HG03060 (cell line): ENCODE measurements around the gene VIPR2.
"Not testable (repeated sequence)": the region's sequence is repeated elsewhere in the genome, so short reads cannot be mapped to it uniquely, and the experiment has no call there.

ENCODE experiments used
- ATAC-seq: cut with Tn5 transposase; IDR thresholded peaks from one replicate; pipeline ENCODE4 v1.9.1; 2021; ENCODE audit warnings: low read depth, moderate number of reproducible peaks; ENCODE audit not compliant: unreplicated experiment

VIPR2 gene

DNA sequence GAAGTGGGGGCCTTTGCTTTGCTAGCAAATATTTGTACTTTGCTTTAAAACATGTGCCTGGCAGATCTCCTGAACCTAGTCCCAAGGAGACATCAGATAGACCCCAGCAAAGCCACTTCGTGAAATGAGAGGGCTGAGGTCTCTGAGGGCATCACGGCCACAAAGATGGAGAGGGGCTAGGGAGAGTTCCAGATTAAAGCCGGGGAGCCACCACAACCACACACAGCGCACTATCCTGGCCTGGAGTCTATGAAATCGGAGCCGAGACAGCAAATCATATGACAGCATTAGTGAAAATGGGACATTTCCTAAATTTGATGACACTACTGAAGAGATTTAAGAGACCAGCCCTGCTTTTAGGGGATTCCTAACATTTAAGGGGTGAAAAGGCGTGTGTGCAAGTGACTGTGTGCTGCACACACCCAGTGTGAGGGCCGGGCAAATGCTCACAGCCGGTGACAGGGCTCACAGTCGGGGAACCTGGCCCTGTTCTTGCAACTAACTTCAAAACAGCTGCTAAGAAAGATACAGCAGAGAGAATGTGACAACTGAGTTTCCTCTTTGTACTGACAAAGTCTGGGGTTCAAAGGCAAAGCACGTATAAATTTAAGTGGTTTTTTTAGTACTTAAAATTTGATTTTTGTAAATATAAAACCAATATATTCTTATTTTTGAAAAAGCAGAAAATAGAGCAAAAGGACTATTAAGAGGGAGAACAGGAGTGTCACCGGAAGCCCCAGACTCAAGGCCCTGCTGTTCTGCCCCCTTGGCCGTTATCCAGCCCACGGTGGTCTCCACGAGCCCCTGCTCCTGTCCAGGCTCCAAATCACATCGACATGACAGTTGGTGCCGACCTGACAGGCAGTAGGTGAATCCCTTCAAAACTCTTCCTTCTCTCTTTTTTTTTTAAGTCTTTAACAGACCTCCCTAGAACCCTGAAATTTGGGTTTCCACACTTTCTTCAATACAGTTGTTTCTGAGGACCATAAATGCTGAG, 49.5 kb downstream of the VIPR2 start:
- ATAC-seq, result no peak

DNA sequence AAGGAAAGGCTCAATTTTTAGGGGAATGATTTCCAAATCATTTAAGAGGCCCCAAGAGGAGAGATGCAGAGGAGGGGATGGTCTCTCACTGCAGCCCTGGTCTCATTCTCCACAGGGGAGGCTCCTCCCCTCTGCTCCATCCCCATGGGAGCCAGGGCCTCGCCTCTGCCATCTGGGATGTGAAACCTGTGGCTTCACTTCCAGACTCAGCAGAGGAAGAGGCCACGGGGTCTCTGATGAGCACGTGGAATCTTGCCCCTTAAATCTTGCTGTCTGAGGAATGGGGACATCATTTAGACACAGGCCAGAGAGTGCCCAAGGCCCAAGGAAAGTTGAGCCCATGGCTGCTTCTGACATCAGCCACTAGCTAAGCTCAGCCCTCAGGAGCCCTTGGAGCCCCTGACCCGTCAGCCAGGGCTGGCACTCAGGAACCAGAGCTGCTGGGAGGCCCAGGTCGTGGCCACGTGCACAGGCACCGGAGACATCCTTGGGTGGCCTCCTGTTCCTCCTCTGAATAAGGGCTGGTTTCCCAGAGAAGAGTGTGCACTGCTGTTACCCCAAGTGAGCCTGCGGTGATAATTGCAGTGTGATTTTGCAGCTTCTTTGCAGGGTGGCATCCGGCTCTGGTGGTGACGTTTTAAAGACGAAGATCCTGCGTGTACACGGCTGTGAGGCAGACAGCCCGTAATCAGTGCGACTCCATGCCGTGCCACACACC, 50.5 kb downstream of the VIPR2 start:
- ATAC-seq, result no peak

DNA sequence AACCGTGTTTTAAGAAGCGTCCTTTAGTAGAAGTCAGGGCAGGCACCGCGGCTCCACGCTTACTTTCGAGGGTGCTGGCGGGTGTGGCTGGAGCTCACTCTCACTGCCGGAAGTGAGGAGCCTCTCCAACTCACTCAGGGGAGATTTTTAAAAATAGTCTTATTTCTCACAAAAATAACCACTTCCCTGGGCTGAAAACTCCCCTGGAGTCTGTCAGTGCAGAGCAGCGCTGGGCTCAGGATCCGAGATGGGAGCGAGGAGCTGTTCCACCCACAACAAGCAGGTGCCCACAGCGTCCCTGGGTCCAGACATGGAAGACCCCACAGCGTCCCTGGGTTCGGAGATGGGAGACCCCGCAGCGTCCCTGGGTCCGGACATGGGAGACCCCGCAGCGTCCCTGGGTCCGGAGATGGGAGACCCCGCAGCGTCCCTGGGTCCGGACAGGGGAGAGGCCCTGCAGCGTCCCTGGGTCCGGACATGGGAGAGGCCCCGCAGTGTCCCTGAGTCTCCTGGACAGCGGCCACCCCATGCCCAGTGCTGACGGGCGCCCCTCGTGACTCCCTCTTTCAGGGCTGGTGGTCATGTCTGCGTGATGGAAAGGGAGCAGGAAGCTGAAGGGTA, 51.2 kb downstream of the VIPR2 start:
- ATAC-seq, result no peak

DNA sequence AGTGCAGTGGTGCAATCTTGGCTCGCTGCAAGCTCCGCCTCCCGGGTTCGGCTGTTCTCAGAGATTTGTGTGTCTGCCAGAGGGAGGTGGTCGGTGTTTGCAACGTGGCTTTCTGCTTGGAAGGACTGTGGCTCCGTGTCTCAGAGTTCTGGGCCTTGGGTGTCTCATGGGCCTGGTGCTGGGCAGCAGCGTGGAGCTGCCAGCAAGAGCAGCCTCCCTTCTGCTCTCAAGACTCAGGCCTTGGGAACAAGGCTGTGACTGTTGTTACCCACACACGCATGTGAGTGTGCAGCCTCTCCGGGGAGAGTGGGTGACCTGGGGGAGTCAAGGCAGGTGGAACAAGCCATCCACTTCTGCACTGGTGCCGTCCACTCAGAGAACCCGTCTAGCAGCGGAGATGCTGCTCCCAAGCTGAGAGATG, 52.0 kb downstream of the VIPR2 start:
- ATAC-seq, result no peak

DNA sequence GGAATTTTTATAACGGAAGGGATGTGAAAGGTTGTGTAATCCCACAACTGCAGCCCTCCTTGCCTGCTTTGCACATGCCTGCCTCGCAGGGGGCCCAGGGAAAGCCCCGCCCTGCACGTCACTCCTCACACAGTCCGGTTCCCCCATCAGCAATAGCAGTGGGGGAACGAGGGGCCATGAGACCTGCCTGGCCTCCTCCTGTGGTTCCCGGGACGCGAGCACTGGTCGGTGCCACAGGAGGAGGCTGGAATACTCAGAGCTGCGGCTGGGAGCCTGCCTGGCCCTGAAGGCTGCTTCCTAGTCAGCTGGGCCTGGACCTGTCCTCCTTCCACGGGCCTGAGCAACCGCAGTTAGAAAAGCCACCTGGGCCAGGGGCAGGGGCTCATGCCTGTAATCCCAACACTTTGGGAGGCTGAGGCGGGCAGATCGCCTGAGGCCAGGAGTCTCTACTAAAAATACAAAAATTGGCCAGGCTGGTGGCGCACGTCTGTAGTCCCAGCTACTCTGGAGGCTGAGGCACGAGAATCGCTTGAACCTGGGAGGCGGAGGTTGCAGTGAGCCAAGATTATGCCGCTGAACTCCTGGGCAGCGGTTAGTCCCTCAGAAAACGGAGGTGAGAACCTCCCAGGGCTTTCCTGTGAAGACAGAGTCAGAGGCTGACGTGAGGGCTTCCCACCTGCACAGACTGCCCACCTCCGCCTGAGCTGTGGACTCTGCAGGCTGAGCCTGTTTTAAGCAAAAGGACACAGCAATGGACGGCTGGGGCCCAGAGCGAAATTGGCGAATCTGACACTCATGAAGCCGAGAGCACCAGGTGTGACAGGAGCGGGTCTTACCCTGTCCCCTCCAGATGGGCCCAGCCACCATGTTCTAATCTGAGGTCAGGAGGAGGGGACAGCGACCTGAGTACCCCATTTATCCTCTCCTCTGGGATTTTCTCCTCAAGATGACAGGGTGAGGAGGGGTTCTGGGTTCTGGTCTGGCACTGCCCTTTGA, 52.9 kb downstream of the VIPR2 start:
- ATAC-seq, result no peak

DNA sequence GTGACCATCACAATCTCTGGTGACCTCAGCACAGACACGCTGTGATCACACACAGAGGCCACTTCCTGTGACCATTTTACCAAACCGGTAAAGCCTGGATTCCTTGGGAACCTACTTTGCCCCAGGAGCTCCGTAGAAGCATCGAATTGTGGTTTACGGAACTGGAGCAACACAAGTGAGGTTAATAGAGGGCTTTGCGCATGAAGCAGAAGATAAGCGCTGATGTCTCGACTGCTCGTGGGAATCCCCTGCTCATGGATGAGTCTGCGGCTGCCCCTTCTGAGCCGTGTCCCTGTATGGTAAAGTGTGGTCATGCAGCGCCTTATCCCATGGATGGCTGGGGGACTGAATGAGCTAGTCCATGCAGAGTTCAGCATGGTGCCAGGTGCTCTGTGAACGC, 53.6 kb downstream of the VIPR2 start:
- ATAC-seq, result no peak

DNA sequence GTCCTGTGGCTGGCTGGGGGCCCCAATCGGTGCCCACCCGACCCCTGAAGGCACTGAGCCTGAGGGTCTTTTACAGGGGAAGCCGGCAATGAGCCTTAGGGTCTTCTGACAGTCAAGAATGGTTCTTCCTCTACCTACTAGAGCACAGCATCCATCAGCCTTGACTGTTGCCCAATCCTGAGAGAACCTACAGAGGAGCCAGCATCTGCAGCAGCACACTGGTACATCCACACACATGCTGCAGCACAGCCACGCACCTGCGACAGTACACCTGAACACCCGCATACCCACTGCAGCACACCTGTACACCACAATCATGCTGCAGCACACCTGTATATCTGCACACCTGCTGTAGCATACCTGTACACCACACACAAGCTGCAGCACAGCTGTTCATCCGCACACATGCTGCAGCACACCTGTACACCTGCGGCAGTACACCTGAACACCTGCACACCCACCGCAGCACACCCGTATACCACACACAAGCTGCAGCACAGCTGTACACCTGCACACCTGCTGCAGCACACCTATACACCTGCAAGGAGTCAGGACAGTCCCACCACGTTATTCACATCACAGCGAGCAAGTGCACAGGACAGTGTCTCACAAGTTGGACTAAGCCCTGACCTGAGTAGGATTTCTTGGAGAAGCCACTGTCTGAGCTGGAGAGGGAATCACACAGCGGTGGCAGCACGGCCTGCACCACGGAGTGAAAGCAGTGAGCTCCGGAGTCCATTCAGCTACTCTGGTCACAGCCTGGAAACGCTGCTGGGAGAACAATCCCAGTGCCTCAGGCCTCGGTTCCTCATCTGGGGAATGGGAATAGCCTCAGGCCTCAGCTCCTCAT, 56.4 kb downstream of the VIPR2 start:
- no peak for ATAC-seq

DNA sequence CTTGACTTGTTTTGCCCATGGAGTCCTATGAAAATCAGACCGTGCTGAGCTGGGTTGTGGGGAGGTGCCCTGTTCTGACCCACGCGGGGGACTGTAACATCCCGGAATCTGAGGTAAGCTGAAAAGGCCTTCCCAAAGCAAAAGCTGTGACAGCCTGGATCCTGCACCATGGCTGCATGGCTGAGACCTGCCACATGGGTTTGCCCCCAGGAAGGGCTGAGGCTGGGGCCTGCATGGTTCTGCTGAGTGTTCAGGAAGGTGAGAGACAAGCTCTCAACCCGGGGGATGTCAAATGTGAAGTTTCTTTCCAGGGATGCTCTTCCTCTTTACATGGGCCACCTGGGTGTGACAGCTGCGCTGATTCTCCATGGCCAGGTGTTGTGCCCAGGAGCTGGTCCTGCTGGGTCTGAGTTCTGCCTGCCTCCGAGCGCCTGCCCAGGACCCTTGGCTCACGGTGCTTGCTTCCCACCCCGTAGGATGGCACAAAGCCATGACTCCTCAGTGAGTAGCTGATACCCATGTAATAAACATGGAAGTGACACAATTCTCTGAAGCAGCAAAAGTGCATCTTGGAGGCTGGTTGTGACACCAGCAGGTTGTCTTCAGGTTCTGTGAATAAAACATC, 58.3 kb downstream of the VIPR2 start:
- ATAC-seq, result no peak

DNA sequence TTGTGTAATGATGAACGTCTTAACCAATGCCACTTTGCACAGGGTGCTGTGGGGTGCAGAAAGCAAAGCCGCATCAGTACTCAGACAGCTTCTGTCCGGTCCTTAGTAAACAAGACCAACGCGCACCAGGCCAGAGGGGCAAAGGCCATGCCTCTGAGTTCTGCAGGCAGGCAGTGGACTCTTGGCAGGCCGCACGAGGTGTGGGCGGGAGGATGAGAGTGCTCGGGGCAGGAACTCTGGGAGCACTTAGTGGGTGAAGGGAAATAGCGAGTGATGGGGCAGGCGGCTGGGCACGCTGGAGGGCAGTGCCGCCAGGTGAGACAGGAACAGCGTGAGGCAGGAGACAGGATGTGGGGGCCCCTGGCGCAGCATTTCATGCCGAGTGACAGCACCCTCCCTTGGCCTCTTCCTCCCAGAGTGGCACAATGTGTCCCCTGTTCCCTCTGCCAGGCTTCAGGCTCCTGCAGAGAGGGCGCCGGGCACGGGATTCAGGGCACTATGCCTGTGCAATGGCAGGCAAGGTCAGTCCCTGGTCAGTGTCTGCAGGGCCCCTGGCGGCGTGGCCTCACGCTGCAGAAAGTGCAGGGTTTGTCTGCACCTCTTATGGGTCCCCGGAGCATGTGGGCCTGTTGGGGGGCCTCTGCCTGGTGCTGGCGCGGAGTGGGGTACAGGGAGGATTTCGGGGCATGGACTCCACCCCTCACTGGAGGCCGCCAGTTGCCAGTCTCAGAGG, 60.4 kb downstream of the VIPR2 start:
- no peak for ATAC-seq

DNA sequence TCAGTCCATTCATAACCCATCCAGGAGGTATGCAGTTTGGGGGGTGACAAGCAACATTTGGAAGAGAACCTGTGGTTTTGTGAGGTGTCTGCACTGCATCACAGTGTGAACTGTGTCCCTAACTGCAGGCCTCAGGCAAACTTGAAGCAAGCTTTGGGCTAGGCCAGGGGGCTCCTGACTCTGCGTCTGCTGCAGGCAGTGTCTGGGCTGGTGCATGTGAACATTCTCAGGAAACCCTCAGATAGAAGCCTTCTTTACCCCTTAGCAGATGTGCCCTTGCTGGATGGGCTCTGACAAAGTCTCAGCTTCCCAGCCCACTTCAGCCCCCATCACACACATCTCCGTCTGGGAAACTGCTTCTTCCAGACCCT, 61.0 kb downstream of the VIPR2 start:
- ATAC-seq, result no peak

DNA sequence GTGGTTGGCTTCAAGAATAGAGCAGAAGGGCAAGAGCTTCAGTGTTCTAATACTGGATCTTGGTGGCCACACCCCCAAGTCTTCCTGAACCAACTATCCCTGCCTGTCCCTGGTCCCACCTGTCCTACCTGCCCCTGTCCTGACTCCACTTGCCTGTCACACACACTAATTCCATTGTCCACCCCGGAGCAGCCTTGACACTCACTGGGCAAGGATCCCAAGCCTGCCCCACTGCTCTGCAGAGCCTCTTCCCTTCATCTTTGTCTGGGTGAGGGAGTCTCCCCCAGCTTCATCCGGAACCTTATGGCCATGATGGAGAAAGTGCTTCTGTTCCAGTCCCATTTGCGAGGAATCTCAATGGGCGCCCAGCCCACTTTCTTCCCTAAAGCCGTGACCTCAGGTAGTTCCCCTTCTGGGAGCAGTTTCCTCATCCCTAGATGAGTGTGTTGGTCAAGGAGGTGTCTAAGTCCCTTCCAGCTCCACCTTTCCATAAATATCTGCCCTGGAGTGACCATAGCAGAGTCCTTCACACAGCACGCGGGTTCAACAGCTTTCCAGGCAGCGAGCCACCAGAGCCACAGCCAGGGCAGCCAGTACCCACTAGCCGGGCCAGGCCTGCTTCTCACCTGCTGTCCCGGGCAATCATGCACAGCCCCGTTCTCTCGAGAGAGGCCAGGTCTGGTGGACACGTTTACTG, 61.5 kb downstream of the VIPR2 start:
- no peak for ATAC-seq

DNA sequence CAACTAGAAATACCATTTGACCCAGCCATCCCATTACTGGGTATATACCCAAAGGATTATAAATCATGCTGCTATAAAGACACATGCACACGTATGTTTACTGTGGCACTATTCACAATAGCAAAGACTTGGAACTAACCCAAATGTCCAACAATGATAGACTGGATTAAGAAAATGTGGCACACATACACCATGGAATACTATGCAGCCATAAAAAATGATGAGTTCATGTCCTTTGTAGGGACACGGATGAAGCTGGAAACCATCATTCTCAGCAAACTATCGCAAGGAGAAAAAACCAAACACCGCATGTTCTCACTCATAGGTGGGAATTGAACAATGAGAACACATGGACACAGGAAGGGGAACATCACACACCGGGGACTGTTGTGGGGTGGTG, 62.6 kb downstream of the VIPR2 start:
- not testable (repeated sequence) for ATAC-seq

DNA sequence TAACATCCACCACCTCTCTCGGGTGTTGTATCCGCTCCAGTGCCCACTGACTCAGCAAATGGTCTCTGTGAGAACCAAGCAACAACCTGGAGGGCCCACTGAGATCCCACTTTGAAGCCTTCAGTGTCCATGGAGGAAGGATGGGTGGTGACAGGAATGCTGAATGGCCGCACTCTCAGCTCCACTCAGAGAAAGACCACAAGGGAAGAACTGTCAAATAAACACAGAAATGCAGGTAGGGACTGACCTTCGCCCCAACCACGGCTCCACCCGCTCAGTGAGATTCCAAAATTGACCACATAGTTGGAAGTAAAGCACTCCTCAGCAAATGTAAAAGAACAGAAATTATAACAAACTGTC, 65.8 kb downstream of the VIPR2 start:
- ATAC-seq, result no peak

DNA sequence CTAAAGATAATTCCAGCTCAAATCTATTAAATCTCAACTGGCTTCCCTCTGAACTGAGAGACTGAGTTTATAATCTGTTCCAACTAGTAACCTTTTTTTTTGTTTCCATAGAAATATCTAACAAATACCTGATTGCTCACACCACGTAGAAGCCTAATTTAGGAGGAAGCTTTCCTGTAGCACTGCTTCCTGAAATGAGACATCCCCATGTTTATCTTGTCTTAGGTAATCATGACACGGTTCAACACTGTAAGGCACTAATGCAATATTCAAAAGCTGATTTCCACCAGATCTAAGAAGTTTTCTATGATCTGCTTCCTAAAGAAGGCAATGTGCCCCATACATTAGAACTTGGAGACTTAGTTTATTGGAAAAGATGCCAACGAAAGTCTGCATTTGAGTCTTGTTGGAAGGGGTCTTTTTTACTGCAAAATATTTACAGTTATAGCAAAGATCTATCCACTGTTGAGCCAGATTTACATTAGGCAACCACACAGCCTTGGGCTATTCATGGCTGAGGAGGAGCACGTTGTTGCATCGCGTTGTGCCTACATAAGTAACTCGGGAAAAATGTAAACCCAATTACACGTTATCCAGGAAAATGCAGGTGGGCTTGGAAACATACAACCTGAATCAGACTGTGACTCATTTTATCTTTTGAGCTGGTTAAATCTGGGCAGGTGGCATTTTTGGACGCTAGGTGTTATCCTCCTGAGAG, 66.3 kb downstream of the VIPR2 start:
- ATAC-seq, result no peak

DNA sequence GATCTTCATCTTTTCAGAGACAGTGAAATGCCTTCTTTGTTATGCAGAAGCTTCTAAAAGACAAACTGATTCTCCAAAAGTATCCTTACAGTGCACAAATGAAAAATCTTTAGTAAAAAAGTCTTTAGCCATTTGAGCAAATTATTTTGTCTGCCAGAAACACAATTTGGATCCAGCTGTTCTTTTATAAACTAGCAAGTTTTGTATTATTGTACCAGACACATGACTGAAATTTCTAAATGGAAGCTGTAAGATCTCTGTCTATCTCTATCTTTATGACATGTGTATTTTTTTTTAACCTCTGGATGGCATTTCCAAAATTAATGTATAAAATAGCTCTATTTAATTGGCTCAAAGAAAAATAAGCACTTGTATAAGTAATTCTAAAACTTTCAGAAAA, 68.3 kb downstream of the VIPR2 start:
- ATAC-seq, result no peak

DNA sequence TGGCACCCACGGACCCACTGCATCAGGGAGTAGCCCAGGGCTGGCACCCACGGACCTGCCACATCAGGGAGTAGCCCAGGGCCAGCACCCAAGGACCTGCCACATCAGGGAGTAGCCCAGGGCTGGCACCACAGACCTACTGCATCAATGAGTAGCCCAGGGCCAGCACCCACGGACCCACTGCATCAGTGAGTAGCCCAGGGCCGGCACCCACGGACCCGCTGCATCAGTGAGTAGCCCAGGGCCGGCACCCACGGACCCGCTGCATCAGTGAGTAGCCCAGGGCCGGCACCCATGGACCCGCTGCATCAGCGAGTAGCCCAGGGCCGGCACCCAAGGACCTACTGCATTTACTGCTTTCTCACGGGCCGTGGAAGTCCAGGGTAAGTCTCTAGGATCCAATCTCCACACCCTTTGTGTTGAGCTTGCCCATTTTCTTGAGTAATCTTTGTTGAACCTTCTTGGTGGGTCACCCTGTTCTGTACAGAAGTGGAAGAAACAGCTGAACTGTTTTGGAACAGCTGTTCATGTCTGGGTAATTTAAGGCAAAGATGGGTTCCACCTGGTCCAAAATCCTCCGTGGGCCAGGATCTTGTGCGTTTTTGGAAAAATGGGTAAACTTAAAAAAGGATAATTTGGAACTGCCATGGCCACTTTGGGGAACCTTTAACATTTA, 69.0 kb downstream of the VIPR2 start:
- no peak for ATAC-seq
